Stimulated activated naive CD4-positive, alpha-beta T cell (primary cell): Measurements from ENCODE around the gene MINDY4.

Experiments used
- DNase-seq, 6 experiments: peaks; one replicate each; lab custom pipeline; 2025; lab: John Stamatoyannopoulos, UW

MINDY4 gene

GRCh38 chr7:30853576-30853975 is 82.4 kb downstream of the MINDY4 start:
- DNase-seq = no peak

GRCh38 chr7:30855936-30856335 is 84.7 kb downstream of the MINDY4 start:
- no peak for DNase-seq

- no peak for DNase-seq
These were observed 87.4 kb downstream of the MINDY4 start for GRCh38 chr7:30858576-30858975.

GRCh38 chr7:30859202-30859939 is 88.2 kb downstream of the MINDY4 start:
- no peak for DNase-seq

DNA sequence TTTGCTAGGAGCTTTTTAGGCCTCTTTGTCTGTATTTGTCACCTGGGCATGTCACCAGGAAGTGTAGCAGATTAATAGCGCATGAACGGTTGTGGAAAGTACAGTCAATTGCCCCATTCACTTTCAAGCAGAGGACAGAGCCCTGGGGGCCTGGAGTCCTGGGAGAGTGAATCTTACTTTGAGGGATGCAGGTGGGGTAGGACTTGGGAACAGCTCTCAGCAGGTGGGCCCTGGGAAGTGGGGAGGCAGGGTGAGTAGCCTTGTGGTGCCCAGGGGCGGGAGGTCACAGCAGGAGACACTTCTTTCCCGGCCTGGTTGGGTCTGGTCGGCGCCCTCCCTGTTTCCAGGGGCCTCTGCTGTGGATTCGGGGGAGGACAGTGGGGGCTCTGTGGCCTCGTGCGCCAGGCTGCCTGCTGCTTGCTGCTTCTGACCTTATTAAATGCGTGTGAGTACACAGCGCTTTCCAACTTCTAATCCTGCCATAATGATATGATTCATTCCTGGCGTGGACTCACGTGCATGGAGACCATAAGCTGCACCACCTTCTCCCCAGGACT is 88.8 kb downstream of the MINDY4 start:
- DNase-seq = no peak

- DNase-seq = no peak
These were observed 90.4 kb downstream of the MINDY4 start for GRCh38 chr7:30861612-30862011.

DNA sequence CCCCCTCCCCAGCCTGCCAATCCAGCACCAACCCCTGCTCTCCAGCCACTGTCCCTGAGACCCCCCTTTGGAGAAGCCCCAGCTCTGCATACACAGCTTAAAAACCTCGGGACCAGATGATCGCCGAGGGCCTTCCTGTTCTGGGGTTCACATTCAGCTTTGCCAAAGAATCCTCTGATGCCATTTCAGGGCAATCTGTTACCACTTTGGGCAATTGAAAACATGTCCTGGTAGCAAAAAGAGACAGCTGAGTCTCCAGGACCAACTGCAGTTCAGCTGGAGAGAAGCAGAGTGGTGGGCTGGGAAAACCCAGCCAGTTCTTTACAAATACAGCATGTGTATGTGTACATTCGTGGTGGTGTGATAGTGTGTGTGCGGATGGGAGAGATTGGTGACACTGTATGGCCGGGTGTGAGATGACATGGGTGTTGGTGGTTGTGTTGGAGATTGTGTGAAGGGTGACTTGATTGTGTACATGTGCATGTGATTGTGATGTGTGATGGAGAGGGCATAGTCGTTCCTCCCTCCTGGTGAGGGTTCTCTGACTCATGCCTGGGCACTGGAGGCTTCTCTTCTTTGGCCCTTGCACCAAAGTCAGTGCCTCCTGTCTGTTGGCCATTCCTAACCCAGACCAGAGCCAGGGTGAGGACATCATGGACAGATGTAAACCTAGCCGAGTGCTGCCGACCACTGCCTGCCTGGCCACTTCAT is 91.9 kb downstream of the MINDY4 start:
- DNase-seq = no peak

DNA sequence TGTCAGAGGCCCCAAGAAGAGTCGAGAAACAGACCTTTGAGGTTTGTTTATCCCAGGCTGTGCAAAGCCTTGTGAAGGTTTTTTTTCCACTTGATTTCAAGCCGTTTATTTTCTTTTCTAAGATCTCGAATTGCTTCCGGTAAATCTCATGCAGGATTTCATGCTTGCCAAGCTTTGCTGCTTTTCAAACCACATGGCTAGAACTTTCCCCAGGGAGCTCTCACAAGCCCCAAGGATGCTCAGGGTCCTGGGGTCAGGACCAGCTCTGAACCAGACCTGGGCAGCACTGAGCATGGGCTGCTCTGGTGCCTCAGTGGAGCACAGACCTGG is 92.5 kb downstream of the MINDY4 start:
- no peak for DNase-seq

- DNase-seq = no peak
These were observed 92.9 kb downstream of the MINDY4 start for GRCh38 chr7:30864101-30864500.

- DNase-seq = no peak
These were observed 93.9 kb downstream of the MINDY4 start for GRCh38 chr7:30865076-30865475.

DNA sequence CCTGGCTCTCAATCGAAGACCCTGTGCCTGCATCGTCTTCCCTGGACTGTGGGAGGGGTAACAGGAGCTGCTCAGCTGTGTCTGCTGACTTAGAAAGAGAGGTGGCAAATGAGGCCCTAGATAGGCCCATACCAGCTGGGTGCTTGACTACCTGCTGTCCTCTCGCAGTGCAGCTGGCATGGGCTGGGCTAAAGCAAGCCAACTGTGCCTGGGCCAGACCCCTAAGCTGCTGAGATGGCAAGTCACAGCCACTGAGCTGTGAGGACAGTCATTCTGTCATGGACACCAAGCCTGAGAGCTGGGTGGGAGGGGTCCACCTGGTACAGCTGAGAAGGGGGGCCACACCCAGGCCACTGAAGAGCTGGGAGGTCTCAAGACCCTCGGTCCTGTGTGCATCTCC is 94.6 kb downstream of the MINDY4 start:
- no peak for DNase-seq

GRCh38 chr7:30866939-30867338 is 95.7 kb downstream of the MINDY4 start:
- no peak for DNase-seq

DNA sequence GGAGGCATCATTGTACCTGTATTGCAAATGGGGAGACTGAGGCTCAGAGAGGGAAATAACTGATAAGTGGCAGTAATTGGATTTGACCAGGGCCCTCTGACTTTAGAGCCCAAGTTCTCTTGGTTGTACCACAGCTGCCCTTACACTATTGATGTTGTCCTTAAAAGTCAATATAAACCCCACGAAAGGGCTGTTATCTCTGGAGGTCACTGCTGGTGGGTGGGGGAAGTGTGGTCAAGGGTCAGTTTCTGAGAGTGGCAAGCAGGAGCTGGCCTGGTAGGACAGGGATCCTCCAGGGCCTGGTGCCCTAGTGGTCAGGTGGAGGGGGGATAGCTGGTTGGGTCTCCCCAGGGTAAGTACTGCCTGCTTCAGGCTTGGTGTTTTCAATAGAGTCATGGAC is 96.3 kb downstream of the MINDY4 start:
- DNase-seq = no peak

- no peak for DNase-seq
These were observed 98.8 kb downstream of the MINDY4 start for GRCh38 chr7:30869794-30870611.

GRCh38 chr7:30870821-30871518 is 99.8 kb downstream of the MINDY4 start:
- no peak for DNase-seq

DNA sequence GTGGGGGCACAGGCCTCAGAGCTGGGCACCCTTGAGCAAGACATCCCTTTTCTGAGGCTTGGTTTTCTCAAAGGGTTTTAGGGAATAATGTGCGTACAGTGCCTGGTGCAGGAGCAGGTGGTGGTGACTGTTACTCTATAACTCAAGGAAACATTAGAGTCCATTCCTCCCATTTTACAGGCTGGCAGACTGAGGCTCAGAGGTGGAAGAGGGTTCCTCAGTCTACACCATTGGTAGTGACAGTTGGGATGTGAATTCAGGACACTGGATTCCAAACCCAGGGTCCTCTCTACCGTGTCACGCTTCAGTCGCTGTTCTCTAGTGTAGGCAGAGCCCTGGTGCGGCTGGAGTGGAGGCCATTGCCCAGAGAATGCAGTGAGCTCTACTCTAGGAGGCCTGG is 100.4 kb downstream of the MINDY4 start:
- DNase-seq = no peak

DNA sequence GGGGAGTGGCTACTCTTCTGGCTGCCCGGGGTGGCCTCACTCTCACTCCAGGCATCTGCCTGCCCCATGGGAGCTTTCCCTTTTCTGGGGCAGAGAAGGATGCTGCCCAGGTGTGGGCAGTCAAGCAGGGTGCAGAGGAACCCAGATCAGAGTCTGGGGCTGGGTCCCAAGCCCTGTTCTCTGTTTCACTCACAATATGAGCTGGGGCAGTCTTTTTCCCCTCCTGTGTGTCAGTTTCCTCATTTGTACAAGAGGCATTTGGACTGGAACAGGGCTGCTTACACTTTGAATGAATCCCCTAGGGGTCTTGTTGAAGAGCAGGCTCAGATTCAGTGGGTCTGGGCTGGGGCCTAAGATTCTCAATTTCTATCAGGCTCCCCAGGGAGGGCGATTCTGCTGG is 102.0 kb downstream of the MINDY4 start:
- DNase-seq = no peak

DNA sequence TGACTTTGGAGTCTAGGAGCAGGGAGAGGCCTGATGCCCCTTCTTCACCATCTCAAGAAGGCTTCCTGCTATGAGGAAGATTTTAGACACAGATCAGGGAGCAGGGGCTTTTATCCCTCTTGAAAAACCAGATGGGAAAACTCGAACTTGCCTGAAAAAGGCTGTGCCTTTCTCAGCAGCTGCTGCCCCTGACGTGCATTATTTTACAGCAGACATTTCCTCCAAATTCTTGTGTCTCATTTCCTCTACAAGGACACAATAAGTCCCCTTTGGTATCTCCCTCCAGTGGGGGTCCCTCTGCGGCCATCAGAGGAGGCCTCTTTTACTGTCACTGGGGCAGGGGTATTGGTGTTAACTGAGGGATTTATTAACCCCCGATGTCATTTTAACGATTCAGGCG is 102.4 kb downstream of the MINDY4 start:
- DNase-seq = no peak

DNA sequence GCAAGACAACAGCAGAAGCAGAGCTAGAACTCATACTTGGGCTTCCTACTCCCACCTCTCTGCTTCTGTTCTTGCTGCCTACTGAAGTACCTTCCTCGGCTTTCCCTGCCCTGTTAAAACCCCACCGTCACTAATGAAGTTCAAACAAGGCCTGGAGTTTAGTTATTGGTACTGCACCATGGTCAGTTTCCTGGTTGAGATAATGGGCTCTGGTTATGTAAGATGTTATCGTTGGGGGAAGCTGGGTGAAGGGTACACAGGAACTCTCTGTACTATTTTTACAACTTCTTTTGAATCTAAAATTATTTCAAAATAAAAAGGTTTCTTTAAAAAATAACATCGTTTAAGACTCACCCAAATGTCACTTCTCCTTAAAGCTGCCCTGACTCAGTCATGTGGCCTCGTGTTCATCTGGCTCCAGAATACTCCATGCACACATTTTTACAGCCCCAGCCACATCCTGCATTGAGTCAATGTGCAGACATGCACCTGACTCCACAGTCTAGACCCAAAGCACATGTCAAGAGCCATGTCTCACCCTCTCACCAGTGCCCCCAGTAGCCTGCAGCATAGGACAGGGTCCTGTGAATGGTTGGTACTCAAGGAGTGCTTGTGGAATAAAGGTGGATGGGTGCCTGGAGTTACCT is 103.6 kb downstream of the MINDY4 start:
- DNase-seq = no peak

DNA sequence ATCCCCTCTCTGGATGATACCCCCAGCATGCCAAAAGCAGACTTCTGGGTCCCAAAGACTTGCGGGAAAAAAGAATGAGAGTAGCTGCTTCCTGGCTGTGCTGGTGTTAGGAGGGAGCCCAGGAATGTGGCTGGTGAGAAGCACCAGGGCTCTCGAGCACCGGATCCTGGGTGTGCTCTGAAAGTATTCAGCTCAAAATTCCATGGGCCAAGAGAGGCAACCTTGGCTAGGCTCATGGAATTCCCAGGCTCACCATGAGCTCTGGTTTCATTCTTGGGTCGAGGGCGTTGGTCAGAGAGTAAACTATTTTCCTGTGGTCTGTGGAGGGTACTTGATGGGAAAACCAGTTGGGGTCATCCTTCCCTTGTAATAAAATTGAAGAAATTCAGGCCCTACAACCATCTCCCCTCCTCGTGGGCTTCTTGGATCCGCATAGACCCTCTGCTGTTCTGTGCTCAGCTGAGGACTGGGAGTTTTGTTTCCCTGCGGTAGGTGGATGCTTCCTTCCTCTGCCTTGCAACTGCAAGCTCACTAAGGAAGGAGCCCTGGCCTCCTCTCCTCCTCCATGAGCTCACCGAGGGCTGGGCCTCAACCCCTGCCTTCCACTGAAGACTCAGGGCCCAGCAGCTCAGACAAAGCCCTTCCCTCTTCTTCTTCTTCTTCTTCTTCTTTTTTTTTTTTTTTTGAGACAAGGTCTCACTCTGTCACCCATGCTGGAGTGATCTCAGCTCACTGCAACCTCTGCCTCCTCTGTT is 106.0 kb downstream of the MINDY4 start:
- DNase-seq = no peak

DNA sequence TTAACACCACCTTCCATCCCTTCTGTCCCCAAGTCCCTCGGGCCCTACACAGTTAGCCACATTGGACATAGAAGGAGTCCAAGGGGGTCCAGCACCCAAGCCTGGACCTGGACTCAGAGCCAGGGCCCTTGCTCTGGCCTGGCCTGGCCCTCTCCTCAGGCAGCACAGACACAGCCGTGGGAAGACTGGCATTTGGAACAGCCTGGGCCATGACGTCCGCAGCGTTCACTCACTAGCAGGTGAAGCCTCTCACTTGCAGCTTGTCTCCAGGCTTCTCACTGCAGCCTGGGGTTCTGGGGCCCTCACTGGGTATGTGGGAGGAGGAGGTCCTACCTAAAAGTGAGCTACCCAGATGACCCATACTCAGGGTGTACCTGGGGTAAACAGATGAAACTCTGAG is 106.8 kb downstream of the MINDY4 start:
- no peak for DNase-seq
